Cerebellar cortex (tissue), 1 donor: ENCODE data around the gene ZMIZ1.
A peak's percentile ranks its signal among the peaks of the same experiment; 100 is the strongest.

Experiments
- DNase-seq: peaks from one replicate; pipeline ENCODE4 v3.0.0-alpha.2; 2015; ENCODE audit warnings: low spot score

ZMIZ1 gene

DNA sequence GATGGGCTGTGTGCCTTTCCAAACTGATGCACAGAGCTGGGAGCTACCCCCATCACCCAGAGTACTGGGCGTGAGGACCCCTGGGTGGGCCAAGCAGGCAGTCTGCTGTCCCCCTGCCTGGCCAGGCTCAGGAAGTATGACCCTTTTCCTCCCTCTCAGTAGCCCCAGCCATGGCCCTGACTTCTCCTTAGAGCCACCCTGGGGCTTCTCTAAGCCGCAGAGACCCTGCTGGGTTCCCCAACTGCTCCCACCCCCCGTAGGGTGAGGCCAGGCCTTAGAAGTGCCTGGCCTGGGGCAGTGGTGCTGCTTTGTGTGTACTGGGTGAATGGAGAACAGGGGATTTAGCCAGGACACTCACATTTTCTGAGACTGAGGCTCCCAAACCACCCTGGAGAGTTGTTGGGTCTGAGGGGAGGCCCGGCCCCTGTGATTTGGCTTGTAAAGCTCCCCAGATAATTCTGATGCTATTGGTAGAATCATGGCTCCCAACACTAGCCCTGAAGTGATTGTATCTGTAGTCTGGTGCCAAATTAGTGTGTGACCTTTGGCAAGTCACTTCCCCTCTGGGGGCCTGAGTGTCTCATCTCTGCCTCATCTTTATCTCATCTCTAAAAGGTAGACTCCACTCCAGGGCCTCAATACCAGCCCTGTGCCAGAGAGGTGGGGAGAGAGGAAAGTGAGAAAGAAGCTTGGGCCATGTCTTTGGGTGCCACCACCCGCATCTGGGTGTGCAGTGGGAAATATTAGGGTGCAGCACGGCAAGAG is 178.8 kb downstream of the ZMIZ1 start:
- no peak for DNase-seq

DNA sequence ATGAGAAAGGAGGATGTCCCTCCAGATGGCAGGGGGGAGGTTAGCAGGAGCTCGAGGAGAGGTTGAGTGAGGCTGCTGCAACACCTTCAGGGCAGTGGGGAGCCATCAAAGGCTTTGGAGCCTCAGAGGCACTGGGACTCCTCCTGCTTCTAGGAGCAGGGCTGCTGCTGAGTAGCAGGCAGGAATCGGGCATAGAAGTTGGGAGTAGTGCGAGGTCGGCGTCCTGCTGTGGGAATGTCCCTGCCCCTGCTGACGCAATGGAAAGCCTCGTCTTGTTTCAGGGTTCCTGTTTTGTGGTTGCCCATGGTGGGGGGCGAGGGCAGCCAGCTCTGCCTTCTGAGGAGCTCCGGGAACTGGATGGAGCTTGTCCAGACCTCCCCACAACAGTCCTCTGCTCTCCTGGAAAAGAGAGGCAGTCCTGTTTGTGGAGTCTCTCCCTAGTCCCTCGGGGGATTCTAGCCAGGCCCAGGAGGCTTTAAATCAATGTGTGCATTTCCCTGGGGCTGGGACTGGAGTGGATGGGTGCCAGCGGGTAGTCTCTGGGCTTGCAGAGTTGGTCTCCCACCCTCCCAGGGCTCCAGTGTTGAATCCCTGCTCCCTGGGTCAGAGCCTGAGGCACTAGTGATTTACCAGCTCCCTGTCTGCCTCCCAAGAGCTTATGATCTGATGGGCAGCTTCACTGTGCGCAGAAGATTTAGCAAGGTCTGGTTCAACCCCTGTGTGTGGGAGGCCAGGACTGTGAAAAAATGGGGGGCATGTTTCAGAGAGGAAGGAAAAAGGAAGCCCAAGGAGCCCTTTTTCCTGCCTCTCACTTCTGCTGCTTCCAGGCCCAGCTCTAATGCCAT is 179.8 kb downstream of the ZMIZ1 start:
- DNase-seq, result no peak

DNA sequence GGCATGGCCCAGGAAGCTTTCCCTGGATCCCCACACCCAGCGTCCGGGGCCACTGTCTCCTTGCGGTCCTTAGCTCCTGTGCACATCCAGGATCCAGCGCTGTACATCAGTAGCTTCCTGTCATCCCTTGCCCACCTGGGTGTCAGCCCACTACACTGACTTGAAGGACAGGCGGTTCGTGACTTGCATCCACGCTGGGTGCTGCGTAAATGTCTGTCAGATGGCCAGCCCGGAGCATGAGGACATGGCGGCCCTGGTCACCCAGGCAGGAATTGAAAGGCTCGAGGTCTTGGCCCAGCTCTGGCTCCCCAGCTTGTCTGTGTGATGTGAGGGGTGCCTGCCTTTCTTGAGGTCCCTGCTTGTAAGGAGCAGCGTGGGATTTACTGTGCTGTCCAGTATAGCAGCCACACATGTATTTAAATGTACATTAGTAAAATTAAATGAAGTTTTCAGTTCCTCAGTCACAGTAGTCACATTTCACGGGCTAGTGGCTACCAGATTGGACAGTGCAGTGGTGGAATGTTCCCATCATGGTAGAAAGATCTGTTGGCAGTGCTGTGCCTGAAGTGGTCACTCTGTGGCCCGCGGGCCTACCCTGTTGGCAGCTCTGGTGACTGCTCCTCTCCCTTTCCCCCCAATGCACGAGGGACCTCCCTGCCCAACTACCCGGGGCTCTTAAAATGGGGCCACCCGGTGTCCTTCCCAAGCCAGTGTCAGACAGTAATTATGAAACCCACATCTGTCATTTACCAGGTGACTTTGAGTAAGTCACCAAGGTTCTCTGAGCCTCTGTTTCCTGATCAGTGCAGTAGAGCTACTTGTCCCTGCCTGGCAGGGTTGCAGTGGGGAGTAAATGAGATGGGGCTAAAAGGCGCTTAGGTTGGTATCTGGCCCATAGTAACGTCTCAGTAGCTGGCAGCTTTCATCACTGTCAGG is 180.7 kb downstream of the ZMIZ1 start:
- DNase-seq, result no peak

DNA sequence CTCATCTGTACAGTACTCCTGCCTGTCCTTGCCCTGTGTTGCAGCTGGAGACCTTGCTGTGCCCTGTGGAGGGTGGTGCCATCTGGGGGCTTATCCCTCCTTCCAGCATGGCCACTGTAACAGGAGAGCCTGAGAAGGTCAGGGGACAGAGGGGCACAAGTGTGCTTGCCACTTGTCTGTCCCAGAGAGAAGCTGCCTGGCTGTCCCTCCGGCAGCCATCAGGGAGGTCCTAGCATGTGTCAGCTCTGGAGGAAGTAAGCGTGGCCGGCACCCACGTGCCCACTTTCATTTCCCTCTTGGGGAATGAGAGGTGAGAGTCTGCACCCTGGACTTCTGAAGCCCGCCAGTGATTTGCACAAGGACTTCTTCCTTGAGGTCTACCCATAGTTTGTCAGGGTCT is 181.5 kb downstream of the ZMIZ1 start:
- DNase-seq, result no peak

DNA sequence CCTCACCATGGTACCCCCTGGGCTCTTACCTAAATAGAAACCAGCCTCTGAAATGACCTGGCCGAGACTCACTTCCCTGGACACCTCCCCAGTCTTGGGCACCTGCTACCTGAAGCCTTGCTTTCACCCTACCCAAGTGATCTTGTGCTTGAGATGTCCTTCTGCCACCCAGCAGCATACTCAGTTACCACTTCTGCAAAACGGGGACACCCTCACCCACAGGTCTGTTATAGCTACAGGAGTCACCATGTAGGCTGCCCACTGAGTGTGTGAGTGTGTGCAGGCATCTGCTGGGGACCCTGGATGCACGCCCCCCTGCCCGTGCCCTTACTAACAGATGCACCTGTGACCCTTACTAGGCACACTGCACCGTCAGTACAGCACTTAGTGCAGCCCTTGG is 183.7 kb downstream of the ZMIZ1 start:
- no peak for DNase-seq

DNA sequence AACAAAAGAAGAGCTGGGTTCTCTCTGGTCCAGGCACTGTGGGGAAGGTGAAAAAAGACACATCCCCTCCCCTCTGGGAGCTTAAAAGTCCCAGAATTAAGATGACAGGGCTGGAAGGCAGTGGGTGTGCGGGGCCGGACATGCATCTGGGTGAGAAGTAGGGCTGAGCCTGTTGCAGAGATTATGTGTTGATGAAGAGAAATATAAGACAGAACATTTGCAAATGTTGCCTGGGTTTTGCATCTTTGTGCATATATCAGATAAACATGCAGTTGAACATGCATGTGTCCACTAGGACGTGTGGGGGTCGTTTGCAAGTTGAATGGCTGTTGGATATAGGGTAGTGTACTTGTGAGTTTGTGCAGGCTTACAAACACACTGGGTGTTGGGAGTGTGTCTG is 184.2 kb downstream of the ZMIZ1 start:
- no peak for DNase-seq

DNA sequence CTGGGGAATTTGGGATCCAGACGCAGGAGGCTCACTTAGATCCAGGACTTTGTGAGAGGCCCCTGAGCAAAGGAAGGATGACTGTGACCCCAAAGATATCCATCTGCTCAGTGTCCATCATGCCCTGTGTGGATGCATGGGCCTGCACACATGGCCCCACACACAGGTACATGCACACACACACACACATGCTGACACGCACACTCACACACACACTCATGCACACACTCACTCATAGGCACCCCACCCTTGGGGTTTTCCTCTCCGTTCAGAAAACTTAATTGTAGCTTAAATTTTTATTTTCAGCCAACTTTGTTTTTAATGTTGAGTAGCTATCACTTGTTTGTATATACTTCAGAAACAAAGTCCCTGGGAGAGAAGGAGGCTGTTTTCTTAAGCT is 184.9 kb downstream of the ZMIZ1 start:
- DNase-seq, result no peak

DNA sequence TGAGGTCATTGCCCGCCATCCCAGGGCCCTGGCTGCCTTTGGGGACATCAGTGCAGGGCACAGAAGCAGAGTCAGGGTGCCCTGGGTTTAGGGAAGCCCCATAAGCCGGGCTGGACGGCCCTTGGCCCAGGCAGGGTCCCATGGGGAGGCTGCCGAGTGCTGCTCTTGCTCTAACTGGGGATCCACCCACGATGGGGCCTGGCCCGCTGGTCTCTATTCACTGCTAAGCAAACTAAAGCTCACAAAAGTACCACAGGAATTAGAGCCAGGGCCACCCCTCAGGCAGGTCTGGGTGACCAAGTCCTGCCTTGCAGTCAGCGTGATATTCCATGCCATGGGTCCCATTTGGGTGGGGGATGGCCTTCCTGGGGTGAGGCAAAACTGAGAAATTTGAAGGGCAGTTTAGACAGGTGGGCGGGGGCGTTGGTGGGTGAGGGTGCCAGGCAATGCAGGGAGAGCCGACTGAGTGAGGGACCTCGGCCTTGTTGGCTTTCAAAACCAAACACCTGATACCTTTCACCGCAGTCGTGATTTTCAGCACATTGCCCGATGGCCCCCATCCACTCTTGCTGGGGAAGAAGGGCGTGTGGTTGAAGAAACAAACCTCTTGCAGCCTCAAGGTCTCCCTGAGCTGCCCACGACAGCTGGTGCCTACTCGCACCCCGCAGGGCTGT is 185.7 kb downstream of the ZMIZ1 start:
- DNase-seq, result peak; percentile 46

DNA sequence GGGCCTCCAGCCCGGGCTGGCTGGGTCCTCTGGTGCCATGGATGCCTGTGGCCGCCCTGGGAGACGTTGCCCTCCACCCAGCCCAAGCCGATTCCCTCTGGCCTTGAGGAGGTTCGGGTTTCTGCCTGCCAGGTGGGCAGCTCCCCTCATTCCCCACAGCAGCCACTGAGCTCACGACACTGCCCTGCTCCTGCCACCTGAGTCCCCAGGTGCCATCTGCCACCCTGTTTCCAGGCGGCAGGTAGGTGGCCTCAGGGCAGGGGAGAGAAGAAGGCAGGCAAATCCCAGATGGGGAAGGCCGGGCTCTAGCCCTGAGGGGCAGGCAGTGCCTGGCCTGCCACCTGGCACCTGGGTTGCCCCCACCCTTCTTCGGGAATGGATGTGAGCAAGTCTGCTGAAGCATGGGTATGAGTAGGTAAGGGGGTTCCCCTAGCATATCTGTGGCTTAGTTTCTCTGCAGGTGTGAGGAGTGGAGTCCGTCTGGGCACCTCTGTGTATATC is 186.3 kb downstream of the ZMIZ1 start:
- no peak for DNase-seq

DNA sequence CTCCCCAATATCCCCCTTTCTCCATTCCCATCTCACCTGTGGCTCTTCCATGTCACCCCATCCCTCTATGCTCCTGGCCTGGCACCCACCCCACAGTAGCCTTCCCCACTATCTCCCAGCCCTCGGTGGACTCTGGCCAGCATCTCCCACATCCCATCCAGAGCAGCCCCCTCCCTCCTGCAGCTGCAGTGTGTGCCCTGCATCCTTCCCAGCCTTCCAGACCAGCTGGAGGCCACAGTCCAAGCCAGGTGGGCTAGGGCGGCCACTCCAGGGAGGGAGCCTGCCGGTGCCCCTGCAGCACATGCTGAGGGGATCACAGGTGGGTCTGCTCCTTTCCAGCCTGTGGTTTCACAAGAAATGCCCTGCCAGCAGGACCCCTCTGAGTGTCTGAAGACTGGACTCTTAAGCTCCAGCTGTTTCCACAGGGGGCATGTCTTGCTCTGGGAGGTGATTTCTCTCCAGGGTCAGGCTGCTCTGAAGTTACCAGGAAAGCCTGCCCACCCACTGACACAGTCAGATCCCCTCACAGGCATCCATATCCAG is 187.6 kb downstream of the ZMIZ1 start:
- DNase-seq, result no peak

DNA sequence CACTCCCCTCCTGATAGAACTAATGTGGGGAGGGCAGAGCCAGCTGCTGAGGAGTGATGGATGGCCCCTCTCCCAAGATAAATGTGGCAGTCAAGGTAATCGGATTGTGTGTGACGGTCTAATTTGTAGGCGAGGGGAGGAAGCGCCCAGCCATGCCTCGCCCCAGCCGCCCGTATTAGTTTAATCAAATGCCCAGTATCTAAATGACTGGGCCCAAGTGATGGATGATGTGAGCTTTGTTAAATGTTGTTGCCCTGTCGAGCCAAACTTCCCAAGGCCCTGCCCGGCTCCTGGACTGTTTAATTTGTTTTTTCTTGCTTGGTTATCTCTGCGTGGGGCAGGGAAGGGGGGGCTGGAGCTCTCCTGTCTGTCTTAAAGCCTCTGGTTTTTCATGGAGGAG is 190.1 kb downstream of the ZMIZ1 start:
- DNase-seq, result no peak

DNA sequence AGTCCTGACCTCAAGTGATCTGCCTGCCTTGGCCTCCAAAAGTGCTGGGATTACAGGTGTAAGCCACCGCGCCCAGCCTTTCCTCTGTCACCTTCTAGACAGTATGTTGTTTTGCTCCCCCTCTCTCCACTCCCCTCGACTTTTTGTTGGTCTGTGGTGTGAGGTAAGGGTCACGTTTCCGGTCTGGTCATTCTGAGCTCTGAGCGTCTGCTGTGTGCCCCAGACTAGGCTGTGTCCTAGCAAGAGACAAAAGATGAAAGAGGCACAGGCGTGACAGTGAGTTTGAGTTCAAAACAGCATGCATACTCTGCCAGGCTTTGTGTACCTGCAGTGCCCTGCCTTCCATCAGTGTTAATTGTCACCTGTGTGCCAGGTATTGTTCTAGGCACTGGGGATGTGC is 191.1 kb downstream of the ZMIZ1 start:
- DNase-seq, result no peak

DNA sequence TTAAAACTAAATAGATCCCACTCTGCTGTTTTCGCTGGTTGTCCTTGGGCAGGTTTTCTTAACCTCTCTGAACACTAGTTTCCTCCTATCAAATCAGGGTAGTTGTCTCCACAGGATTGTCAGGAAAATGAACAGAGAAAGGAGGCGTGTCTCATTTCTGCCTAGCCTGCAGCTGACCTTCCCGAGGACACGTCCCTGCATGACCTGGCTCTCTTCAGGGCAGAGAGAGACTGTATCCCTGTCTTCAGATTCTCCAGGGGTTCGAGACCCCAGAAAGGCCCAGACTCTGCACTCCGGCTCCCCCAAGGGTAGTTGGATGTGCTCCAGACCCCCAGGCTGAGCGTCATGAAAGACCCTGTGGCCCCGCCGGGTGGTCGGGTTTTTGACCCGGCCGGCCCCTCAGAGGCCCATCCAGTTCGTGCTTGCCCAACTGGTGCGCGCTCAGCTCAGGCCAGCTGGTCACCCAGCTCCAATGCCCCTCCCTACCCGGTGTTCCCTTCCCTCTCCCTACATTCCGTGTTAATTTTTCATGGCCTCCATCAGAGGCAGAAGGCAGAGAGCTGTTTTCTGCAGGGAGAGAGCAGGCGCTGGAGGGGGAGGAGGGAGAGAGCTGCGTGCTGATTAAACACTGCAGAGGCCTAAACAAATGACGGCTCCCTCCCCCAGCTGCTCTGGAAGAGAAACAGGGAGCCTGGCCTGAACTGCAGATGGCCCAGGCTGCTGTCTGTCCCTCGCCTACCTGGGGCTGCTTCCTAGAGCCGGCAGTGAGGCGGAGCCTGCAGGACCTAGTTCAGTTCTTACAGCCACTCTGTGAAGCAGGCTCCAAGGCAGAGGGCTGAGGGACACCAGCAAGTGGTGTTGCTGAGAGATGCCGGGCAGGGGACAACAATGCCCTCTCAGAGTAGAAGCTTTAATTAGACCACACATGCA is 192.3 kb downstream of the ZMIZ1 start:
- peak; percentile 74 for DNase-seq

DNA sequence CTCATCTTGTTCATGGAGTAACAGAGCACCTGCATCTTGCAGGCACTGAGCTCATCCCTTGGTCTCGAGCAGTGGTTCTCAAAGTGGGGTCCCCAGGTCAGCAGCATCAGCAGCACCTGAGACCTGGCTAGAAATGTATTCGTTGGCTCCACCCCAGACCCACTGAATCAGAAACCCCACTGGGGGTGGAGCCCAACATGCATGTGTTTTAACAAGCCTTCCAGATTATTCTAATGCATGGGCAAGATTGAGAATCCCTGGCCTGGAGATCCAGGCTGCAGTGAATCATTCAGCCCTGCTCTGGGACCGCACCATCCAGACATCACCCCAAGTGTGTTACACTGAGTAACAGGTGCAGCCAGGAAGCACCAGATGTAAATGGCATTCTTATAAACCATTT is 193.4 kb downstream of the ZMIZ1 start:
- no peak for DNase-seq

DNA sequence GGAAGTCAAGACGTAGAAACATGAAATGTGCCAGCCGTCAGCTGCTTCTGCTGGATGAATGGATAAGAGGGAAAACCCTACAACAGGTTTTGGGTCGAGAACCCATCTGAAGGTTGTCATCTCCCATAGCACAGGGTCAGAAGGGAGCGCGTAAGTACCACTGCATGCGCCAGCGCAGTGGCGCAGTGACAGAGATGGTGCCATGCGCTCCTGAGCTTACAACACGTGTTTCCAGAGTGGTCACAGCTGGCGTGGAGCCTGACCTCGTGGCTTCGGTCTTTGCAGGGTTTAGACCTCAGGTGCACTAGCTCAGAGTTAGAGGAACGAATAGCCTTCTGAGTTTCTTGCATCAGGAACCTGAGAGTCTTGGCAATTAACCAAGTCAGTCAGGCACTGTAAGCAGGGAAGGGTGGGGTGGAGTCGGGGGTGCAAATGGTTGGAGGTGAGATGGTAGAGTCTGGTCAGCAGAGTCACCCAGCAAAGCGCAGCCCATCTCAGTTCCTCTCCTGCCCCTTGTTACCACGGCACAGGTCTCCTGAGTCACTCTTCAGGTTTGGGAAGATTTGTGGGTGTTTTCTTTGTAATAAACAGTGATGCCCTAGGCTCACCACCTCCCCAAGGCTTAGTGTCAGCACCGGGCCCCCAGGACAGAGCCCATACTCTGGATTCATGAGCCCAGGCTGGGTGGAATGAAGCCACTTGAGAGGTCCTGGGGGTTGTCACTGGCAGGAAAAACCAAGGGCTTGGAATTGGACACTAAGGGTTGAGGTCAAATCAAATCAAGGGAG is 194.4 kb downstream of the ZMIZ1 start:
- DNase-seq, result no peak

DNA sequence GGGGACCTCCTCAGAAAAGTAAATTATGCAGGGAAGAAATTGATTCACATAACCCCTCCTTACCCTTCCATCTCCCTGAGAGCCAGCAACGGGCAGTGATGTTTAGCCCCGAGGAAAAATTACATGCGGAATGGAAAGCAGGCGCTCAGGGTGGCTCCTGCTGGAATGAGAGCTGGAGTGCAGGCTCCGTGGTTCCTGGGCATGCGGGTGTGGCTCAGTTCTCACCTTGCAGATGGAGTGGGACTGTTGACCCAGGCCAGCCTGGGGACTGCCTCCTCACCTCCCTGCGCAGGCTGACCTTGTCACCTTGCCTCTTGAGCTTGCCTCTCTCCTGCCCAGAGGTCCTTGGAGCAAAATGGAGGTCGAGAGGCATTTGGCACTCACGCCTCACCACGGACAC is 195.2 kb downstream of the ZMIZ1 start:
- no peak for DNase-seq

DNA sequence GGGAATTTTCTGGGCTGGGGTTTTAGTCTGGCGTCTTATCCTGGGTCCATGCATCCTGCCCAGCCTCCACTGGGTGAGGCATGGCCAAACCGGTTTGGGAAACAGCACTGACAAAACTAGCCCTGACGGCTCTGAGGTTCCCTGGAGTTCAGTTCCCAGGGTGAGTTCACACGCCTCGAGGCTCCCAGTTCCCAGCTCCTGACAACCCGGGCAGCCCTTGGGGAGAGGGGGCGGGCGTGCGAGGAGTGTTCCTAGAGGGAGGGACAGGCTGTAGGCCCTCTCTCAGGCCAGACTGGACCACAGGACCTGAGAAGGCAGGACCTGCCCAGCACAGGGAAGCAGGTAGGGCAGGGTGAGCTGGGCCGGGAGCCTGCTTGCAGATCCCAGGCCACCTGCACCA is 196.2 kb downstream of the ZMIZ1 start:
- DNase-seq, result no peak

DNA sequence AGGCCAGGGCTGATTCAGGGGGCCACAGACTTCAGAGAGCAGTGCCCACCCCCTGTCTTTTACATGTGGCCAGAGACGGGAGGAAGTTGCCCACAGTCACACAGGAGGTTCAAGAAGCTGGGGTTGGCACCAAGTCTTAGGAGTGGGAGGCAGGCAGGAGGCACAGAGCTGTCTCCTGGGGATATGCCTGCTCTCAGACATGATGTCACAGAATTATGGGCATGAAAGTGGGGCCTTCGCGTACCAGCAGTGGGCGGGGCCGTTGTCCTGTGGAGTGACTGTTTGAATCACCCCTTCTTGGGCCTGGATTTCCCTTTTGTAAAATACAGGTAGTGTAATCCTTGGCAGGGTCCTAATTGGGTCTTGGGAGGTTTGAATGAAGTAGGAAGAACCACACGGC is 197.3 kb downstream of the ZMIZ1 start:
- DNase-seq, result no peak

DNA sequence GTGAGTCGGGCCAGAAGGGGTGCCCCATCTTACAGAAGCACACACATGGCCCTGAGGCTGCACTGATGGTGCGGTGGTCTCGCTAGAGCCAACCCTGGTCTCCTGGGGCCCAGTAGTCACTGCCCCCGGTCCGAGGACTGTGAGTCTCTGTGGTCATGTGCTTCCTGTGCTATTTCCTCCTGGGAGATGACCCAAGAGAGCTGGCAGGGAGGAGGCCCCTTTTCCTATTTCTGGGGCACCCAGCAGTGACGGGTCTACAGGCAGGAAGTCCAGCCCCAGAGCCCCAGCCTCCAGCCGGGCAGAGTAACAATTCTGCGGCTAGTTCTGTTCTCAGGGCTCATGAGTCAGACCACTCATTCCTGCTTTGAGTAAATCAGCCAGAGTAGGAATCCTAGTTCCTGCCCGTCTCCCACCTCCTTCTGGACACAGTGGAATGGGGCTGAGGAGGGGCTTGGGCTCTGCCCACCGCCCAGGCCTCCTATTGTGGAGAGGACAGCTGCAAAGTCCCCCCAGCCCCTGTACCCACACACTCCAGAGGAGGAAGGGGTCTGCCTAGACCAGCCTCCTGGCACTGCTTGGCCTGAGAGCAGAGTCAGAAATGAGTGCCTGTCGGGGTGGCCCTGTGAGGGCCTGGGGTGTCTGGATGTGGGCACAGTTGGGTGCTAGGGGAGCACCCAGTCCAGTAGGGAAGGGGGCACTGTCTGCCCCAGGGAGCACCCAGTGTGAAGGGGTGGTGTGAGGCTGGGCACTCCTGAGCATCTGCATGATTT is 198.0 kb downstream of the ZMIZ1 start:
- DNase-seq, result no peak
